Panc1 (cell line): ENCODE results near the gene AEBP2.

Source experiments
- TCF7L2 ChIP-seq: IDR thresholded peaks from 2 replicates; pipeline ENCODE4 v1.6.1; 2011; ENCODE audit warnings: mild to moderate bottlenecking, low read depth, low read length, inconsistent platforms
- TF ChIP-seq, protein P1 (sequence below): fragments of 450-650 bp; IDR thresholded peaks from 2 replicates; pipeline ENCODE4 v1.5.1; 2017; ENCODE audit warnings: mild to moderate bottlenecking
- TF ChIP-seq, protein P2 (sequence below), 2 experiments: IDR thresholded peaks; 2 replicates each; pipeline ENCODE4 v1.6.1; 2011 to 2012; ENCODE audit warnings: low read depth in 2 of 2, control low read depth in 1 of 2, low read length in 1 of 2, mild to moderate bottlenecking in 1 of 2, moderate library complexity in 1 of 2; ENCODE audit not compliant: insufficient read depth in 1 of 2

DNA sequence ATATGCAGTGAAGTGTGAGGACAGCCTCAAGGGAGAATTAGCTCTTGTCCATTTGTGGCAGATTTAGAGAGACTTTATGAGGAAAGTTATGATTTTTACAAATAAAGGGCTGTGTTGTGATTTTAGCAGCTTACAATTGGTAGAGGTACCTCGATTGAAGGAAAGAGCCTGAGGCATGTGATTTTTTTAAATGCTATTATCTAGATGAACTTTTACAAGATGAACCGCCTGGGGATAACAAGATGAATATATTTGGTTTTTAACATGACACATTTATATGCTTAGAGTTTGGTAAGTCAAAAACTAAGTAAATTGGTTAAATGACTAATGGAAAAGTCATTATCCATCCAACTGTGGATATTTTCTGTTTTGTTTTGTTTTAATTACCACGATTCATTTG lies 52.6 kb downstream of the AEBP2 start:
- TF ChIP-seq, protein P1, sequence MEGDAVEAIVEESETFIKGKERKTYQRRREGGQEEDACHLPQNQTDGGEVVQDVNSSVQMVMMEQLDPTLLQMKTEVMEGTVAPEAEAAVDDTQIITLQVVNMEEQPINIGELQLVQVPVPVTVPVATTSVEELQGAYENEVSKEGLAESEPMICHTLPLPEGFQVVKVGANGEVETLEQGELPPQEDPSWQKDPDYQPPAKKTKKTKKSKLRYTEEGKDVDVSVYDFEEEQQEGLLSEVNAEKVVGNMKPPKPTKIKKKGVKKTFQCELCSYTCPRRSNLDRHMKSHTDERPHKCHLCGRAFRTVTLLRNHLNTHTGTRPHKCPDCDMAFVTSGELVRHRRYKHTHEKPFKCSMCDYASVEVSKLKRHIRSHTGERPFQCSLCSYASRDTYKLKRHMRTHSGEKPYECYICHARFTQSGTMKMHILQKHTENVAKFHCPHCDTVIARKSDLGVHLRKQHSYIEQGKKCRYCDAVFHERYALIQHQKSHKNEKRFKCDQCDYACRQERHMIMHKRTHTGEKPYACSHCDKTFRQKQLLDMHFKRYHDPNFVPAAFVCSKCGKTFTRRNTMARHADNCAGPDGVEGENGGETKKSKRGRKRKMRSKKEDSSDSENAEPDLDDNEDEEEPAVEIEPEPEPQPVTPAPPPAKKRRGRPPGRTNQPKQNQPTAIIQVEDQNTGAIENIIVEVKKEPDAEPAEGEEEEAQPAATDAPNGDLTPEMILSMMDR = no peak
- TF ChIP-seq TCF7L2 = no peak
- TF ChIP-seq, protein P2, sequence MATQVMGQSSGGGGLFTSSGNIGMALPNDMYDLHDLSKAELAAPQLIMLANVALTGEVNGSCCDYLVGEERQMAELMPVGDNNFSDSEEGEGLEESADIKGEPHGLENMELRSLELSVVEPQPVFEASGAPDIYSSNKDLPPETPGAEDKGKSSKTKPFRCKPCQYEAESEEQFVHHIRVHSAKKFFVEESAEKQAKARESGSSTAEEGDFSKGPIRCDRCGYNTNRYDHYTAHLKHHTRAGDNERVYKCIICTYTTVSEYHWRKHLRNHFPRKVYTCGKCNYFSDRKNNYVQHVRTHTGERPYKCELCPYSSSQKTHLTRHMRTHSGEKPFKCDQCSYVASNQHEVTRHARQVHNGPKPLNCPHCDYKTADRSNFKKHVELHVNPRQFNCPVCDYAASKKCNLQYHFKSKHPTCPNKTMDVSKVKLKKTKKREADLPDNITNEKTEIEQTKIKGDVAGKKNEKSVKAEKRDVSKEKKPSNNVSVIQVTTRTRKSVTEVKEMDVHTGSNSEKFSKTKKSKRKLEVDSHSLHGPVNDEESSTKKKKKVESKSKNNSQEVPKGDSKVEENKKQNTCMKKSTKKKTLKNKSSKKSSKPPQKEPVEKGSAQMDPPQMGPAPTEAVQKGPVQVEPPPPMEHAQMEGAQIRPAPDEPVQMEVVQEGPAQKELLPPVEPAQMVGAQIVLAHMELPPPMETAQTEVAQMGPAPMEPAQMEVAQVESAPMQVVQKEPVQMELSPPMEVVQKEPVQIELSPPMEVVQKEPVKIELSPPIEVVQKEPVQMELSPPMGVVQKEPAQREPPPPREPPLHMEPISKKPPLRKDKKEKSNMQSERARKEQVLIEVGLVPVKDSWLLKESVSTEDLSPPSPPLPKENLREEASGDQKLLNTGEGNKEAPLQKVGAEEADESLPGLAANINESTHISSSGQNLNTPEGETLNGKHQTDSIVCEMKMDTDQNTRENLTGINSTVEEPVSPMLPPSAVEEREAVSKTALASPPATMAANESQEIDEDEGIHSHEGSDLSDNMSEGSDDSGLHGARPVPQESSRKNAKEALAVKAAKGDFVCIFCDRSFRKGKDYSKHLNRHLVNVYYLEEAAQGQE (IDR thresholded peaks at IDR 0.05; ENCODE audit: insufficient read depth in 1 of 2, low read depth in 2 of 2, low read length in 1 of 2) = no peak
